H1 (cell line): ENCODE data around the gene KRTAP10-5.

Experiments
- BACH1 ChIP-seq: IDR thresholded peaks from 2 replicates; pipeline ENCODE4 v1.6.1; 2012; ENCODE audit warnings: low read length, improper control_type of control experiment
- CHD2 ChIP-seq: IDR thresholded peaks from 2 replicates; pipeline ENCODE4 v1.6.1; 2012; ENCODE audit warnings: low read length, improper control_type of control experiment
- CREB1 ChIP-seq: IDR thresholded peaks from 2 replicates; pipeline ENCODE4 v1.6.1; 2012; ENCODE audit warnings: inconsistent platforms
- CTCF ChIP-seq, 3 experiments: IDR thresholded peaks; 1 replicate in 2 of 3; 2 replicates in 1 of 3; pipeline versions ENCODE4 v1.5.1 to v1.6.1; 2011; ENCODE audit warnings: low read length in 3 of 3, mild to moderate bottlenecking in 3 of 3, inconsistent platforms in 2 of 3, low read depth in 1 of 3, moderate library complexity in 1 of 3; ENCODE audit not compliant: insufficient read depth in 1 of 3; ENCODE audit errors: control extremely low read depth in 1 of 3
- EP300 ChIP-seq, 2 experiments: IDR thresholded peaks; 1 replicate in 1 of 2; 2 replicates in 1 of 2; pipeline ENCODE4 v1.6.1; 2011 to 2012; ENCODE audit warnings: low read depth in 2 of 2, low read length in 2 of 2, mild to moderate bottlenecking in 2 of 2, borderline replicate concordance in 1 of 2, inconsistent platforms in 1 of 2, moderate library complexity in 1 of 2
- EZH2 ChIP-seq: fragments of 200-600 bp; sonication (generic); IDR thresholded peaks from 2 replicates; pipeline ENCODE4 v1.7.1; 2012; ENCODE audit warnings: low read depth, mild to moderate bottlenecking, moderate library complexity, low read length, inconsistent platforms; ENCODE audit not compliant: severe bottlenecking
- POLR2AphosphoS5 ChIP-seq: IDR thresholded peaks from 2 replicates; pipeline ENCODE4 v1.6.1; 2011; ENCODE audit warnings: low read depth, low read length
- POU5F1 ChIP-seq: IDR thresholded peaks from 2 replicates; pipeline ENCODE4 v1.6.1; 2011; ENCODE audit warnings: low read depth, mild to moderate bottlenecking, low read length, moderate library complexity

GRCh38 chr21:44626262-44626661, 45.9 kb upstream of the KRTAP10-5 start:
- TF ChIP-seq POU5F1 (no peak), CTCF (IDR thresholded peaks at IDR 0.05; ENCODE audit: control extremely low read depth in 1 of 3, insufficient read depth in 1 of 3, low read depth in 1 of 3, low read length in 3 of 3) (no peak), POLR2AphosphoS5 (no peak), BACH1 (no peak), CHD2 (no peak), EZH2 (no peak), EP300 (IDR thresholded peaks at IDR 0.05; ENCODE audit: borderline replicate concordance in 1 of 2, low read depth in 2 of 2, low read length in 2 of 2) (no peak), CREB1 (no peak)
